ENCODE results near the gene CFAP206.

The CFAP206 gene, protein sequence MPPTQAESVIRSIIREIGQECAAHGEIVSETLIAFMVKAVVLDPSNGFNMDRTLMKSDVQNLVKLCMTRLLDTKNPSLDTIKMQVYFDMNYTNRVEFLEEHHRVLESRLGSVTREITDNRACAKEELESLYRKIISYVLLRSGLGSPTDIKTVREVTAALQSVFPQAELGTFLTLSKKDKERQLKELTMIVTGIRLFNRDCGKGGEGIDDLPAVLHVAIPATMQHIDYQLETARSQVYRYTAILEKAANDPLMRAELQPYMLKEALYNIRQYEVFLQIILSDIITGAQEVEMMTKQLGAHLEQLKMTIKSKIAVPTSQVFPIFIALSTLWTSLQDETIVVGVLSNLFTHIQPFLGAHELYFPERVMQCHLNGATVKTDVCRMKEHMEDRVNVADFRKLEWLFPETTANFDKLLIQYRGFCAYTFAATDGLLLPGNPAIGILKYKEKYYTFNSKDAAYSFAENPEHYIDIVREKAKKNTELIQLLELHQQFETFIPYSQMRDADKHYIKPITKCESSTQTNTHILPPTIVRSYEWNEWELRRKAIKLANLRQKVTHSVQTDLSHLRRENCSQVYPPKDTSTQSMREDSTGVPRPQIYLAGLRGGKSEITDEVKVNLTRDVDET

DNA sequence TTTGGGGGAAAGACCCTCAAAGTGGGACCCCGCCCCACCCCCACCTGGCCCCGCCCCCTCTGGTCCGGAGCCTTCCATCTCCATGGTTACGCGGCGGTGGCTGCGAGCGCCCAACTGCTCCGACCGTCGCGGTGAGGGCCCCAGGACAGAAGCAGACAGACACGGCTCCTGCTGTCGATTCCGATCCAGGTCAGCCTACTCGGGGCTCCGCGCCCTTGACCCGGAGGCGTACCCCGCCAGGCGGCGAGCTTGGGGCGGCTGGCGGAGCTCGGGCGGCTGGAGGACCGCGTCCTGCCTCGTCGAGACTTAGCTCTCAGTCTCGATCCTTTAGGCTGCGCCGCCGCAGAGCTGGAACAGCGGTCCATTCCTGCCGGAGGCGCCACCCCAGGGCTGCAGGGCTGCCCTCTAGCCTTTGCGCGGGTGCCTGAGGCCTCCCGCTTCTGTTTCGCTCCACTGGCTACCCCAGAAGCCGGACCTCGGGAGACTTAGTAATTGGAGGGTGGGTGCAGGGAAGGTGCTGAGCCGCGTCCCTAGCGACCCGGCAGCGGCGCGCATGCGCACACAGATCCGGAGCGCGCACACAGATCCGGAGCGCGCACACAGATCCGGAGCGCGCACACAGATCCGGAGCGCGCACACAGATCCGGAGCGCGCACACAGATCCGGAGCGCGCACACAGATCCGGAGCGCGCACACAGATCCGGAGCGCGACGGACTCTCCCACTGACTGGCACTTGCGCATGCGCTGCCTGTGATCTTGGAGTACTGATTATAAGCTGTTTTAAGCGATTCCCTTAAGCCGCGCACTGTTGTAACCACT, at the start of gene CFAP206:
TSS of gene CFAP206 (plus strand) at position 72 of the 820 bp plus-strand sequence. CDS start 1,868 bp downstream, outside the sequence.
- DNase-seq: peak; percentile 78

DNA sequence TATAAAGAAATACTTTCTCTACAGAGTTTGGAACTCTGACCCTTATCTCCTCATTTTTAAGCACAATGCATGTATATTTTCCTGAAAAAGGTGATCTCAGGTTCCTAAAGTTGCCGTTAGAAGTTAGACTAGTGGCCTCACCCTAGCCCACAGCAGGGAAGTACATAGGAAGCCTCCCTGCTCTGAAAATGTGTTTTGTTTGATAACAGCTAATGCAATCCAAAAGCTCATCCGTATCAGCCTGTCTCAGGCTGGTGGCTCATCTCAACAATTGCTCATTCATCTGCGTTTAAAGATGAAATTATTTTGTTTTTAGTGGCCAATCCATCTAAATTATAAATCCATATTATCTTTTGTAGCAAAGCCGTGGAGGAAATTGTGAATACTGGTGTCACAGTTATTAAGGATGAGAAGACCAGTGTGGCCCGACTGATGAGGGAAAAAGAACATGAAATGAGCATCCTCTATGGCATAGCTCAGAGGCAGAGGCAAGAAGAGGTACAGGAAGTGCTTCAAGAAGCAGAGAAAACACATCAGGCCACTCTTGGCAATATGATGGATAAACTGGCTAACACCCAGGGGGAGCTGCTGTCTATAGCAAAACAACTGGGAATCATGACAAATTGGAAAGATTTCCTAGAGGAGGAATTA, 43.0 kb upstream of the CFAP206 start:
- DNase-seq: no peak

DNA sequence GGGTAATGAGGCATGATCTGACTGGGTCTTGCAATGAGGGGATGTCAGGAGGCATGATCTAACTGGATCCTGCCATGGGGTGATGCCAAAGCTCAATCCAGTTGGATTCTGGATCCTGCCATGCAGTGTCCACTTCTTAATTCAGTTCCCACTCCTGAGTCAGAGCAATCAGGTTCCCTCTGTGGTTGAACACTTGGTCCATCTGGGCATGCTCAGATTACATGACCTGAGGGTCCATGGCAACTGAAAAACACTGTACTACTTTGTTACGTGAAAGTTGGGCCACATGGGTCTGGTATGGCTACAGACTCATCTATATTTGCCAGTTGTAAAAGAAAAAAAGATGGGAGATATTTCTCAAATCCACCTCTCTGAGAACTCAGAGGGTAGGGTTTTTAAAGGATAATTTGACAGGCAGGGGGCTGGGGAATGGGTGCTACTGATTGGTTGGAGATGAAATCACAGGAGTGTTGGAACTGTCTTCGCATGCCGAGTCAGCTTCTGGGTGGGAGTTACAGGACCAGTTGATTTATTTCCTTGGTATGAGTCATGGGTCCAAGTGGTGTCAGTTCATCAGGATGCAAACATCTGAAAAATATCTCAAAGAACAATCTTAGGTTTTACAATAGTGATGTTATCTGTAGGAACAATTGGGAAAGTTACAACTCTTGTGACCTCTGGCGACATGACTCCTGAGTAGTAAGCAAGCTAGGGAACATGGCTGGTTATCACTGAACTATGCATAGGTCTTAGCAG, 41.5 kb upstream of the CFAP206 start:
- DNase-seq: no peak

GRCh38 chr6:87366899-87367298, 40.9 kb upstream of the CFAP206 start:
- DNase-seq: no peak

- DNase-seq: no peak
Observed at GRCh38 chr6:87373377-87373776, 34.4 kb upstream of the CFAP206 start.

DNA sequence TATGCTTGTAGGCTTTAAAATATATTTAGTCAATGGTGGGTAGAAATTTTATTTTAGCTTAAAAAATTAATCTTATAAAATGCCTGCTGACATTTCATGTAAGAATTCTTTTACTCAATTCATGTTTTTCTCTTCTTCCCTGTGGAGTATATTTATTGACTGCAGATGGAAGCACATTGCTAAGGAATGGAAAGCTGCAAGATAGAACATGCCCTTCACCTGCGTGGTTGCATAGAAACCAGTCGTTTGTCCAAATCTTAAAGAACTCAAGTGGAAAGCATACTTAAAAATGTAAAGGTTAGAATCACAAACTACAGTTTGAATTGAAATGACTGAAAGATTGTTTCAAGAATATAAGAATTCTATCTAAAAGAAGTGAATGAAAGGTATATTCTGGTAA, 32.5 kb upstream of the CFAP206 start:
- DNase-seq: no peak

DNA sequence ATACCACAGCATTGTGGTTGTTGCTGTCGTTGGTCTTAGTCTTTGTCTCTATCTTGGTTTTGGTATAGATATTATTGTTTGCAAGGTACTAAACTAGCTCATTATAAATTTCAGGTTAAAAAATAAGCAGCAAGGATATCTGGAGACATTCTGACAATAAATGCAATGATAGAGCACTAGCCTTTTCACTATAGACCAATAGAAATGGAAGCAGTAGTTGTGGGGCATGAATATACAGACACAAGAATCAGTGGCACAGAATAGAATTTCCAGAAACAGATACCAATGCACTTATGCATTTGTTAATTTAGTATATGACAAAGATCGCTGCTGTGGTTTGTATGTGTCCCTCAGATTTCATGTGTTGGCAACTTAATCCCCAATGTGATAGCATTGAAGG, 31.1 kb upstream of the CFAP206 start:
- no peak for DNase-seq

- DNase-seq: no peak
Observed at GRCh38 chr6:87378947-87379346, 28.8 kb upstream of the CFAP206 start.

GRCh38 chr6:87382861-87383260, 24.9 kb upstream of the CFAP206 start:
- no peak for DNase-seq

GRCh38 chr6:87384038-87384437, 23.7 kb upstream of the CFAP206 start:
- no peak for DNase-seq

GRCh38 chr6:87384449-87384848, 23.3 kb upstream of the CFAP206 start:
- no peak for DNase-seq

DNA sequence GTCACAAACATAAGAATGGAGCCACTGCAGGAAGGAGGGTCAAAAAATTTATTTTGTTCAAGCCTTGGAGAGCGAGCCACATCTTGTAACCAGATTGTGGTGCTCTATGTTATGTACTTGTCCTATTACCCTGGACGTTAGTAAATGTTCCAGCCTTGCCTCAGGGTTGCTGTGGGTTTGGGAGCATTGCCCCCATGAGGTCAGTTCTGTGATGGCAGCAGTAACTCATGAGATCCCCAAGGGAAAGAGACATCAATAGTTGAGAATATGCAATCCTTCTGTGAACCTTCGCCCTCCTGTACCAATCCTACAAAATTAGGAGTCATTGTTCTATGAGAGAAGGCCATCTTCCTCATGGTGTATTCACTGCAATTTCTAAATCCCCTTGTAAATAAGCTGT, 16.4 kb upstream of the CFAP206 start:
- DNase-seq: no peak

DNA sequence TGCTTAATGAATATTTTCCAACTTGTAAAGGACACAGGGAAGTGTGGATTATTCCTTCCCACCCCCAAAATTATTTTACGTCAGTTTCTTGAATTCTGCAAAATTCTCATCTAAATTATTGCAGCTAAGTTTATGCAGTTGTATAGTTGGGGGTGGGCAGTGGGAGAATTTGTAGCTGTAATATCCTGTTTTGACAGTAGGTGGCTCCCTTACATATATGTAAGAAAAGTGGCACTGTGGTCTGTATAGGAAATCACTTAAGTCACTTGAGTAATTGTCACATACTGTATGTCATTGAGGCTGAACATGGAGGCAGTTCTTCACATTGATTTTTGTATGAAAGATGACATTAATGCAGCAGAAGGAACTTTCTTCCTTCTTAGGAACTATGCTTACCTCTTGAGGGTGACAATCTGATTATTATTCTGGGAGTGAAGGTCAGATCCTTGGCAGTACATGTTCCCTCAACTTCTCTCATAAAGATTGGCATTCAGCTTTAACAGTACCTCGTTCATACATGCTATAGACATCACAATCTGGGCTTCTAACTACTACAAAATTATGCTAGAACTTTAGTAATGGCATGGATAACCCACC, 14.6 kb upstream of the CFAP206 start:
- no peak for DNase-seq

DNA sequence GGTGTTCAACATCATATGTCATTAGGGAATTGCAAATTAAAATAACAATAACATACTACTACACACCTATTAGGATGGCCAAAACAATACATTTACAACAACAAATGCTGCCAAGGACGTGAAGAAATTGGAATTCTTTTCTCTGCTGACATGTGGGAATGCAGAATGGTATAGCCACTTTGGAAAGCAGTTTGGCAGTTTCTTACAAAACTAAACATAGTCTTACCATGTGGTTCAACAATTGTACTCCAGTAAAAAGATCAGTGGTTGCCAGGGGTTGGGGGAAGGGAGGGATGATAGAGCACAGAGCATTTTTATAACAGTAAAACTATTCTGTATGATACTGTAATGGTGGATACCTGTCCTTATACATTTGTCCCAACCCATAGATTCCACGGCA, 12.3 kb upstream of the CFAP206 start:
- DNase-seq: no peak

DNA sequence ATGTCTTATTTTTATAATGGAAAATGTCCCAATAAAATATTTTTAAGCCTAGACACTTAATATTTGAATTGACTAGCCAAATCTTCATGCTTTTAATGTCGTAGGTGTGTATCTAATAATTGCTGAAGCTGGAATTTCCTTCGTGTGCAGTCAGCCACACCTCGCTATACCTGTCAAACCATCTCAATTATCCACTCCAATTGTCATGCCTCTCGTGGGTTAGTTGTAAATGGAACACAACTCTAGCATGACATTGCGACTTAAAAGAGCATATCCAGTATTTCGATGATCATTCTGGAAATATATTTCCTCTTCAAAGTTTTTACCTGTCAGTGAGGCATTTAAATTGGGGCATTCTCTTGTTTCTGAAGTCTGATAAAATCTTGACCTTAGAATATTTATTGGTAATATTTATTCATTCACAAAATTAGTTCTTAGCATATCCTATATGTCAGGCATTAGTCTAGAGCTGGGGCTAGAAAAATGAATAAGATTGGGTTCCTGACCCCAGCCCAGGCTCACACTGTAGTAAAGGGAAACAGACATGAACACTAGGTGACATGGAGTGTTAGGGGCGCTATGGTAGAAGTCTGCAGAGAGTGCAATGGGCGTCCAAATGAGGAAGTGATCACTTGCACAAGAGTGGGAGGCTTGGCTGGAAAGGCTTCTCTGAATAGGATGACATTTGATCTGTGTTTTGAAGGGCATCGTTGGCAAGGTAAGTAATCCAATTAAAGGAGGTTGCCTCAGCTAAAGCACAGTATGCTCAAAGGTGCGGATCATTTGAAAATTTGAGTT, 11.0 kb upstream of the CFAP206 start:
- no peak for DNase-seq

DNA sequence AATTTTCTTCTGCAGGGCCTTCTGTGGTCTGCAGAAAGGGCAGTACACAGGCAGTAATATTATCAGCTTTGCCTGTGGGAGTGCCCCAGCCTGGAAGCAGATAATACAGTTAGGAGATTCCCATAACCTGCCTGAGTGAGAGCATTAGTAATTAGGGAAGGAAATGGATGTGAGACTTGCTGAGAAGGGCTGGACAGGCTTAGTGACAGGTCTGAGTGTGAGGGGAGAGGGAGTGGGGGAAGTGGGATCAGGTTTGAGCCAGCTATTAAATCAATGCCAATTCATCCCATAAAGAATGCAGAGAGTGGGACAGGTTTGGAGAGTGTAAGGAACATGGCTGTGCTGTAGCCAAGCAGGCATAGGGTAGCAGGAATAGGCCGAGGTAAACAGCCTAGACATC, 10.1 kb upstream of the CFAP206 start:
- no peak for DNase-seq

- DNase-seq: no peak
Observed at GRCh38 chr6:87401832-87402231, 5.9 kb upstream of the CFAP206 start.

DNA sequence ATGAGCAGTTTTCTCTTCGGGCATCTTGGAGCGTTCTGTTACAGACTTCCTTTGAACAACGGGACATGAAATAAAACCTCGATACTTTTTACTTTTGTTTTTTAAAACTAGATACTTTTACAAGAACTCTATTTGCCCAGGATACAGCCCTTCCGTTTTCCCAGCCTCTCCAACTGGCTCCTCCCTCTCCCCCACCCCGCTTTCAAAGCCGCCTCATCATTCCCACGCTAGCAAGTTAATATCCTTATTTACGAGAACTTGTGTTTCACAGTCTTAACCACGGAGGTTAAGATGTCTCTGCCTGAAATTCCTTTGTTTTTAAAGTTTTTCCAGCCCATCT, 241 bp upstream of the CFAP206 start:
- DNase-seq: no peak

DNA sequence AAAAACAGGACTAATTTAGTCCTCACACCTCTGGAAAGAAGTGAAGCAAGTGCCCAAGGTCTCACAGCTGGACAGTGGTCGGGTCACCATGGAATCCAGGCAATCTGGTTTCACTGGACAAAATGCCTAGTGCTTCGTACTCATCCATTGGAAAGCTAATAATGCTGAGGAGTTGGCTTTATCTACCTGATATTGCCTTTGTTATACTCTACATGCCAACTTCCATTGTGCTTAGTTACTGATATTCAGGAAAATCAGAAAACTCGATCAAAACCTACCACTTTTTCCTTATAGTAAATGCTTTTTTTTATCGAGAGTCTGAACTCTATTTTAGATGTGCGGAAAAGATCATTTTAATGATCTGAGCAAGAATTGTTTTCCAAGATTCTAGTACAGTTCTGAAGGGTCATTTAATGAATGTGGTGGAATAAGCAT, 966 bp downstream of the CFAP206 start:
- no peak for DNase-seq

DNA sequence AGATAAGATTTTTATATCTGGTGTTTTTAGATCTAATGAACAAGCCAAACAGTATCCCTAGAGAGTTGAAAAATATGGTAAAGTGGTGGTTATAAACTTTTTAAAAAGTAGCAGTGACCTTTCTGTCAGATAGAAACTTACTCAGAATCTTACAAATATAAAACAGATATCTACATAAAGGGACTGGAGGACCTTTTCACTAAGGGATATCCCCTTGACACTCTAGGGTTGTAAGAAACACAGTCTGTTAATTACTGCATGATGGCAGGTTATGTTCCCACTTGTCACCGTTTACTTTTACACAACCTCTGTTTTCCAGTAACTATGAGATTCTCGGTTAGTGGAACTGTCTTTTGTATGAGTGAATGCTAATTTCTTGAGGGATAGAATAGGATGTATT, 11.5 kb downstream of the CFAP206 start:
- DNase-seq: no peak

GRCh38 chr6:87420360-87420759, 12.6 kb downstream of the CFAP206 start:
- no peak for DNase-seq
